ENCODE data around the gene HEXA.
"Not testable (repeated sequence)": the region's sequence is repeated elsewhere in the genome, so short reads cannot be mapped to it uniquely, and the experiment has no call there.

HEXA gene

DNA sequence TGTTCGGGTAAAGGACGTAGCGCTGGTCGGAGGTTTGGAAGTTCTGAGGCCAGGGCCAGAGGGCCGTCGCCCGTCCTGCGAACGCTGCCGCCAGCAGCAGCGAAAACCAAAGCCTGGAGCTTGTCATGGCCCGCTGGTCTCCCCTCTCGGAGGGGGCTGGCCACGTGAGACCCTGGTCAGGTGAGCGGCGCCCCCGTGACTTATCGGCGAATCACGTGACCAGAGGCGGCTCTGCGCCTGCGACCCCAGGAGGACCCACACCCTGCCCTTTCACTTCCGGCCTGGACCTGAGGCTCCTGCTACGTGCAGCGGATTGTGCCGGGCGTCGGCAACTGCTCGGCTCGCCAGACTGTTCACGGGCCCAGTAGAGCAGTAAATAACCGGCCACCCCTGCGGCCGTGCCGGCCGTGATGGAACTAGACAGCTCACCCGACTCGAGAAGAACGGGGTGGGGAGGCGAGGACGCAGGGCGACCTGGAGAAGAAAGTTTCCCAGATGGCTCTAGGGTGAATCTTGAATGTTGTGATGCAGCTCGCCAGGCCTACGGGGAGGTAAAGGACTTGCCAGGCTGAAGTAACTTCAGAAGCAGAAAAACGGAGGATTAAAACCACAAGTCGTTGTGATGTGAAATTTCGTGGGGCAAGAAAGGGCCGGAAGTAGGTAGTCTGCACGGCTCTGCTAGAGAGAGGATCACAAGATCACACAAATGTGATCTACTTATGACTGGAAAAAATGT lies at the start of gene HEXA:
Gene HEXA, minus strand, starts transcription at position 169 of the 736 bp plus-strand sequence. Its CDS starts 42 bp downstream, at position 127.
- peak within 1 kb of the TSS; percentile 97 for H3K4me3 ChIP-seq (ENCODE audit: low read depth, low read length)
- DNase-seq (ENCODE audit: low read depth) = peak; percentile 94

DNA sequence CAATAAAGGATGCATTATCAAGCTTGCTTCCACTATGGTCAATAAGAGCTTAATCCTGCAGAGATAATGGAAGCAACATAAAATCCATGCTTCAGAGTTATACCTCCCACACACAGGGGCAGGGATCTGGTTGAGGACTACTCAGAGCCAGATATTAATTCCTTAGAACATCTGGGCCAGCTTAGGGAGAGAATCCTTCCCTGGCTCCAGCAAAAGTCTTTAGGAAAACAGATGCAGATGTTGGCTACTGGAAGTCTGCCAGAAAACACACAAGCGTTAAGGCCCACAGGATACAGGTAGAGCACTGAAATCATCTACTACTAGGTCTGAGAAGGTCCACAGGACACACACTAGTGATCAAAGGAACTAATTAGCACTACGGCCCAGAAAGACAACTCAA lies 47.4 kb upstream of the HEXA start:
- no peak overlapping the region for H3K4me3 ChIP-seq (ENCODE audit: low read depth, low read length)
- no peak for DNase-seq (ENCODE audit: low read depth)

GRCh38 chr15:72421484-72421883 lies 45.7 kb upstream of the HEXA start:
- DNase-seq (ENCODE audit: low read depth) = peak; percentile 0
- H3K4me3 ChIP-seq (ENCODE audit: low read depth, low read length) = no peak overlapping the region

- no peak overlapping the region for H3K4me3 ChIP-seq (ENCODE audit: low read depth, low read length)
These were observed 44.8 kb upstream of the HEXA start for GRCh38 chr15:72420576-72420975.

GRCh38 chr15:72419768-72420167 lies 44.0 kb upstream of the HEXA start:
- not testable (repeated sequence) for DNase-seq (ENCODE audit: low read depth)

More at GRCh38 chr15:72420576-72420975, 44.8 kb upstream of the HEXA start:
- DNase-seq (ENCODE audit: low read depth) = no peak

DNA sequence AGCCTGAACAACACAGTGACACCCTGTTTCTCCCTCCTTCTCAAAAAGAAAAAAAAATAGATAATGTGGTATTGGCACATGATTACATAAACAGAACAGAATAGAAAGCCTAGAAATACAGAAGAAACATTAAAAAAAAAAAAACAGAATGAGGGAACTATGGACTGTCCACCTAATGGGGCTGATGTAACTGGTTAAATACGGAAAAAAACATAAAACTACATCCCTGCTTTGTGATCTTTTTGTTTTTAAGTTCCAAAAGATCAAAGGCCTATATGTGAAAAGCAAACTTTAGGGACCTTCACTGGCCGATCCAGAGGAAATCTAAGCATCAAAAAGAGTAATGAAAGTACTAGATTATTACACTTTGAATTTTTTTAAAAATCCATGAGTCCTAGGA lies 39.5 kb upstream of the HEXA start:
- no peak for DNase-seq (ENCODE audit: low read depth)
- H3K4me3 ChIP-seq (ENCODE audit: low read depth, low read length) = no peak overlapping the region

More at GRCh38 chr15:72419768-72420167, 44.0 kb upstream of the HEXA start:
- not testable (repeated sequence) for H3K4me3 ChIP-seq (ENCODE audit: low read depth, low read length)

GRCh38 chr15:72413337-72413736 lies 37.5 kb upstream of the HEXA start:
- H3K4me3 ChIP-seq (ENCODE audit: low read depth, low read length); DNase-seq (ENCODE audit: low read depth): not testable (repeated sequence)

DNA sequence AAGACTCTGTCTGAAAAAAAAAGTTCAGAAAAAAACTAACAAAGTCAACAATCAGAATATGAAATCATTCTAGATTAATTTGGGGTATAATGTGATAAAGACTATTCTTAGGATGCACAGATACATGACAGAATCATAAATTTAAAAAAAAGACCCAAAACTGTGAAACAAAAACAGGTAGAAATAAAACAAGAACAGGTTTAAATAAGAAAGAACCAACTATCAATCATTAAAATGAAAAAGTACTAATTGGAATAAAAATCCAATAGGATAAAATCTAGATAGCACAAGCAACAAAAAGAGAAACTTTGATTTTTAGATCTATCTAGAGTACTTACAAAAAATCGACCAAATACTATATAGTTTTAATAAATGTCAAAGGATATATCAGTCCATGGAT lies 35.7 kb upstream of the HEXA start:
- no peak for DNase-seq (ENCODE audit: low read depth)

GRCh38 chr15:72411111-72411510 lies 35.3 kb upstream of the HEXA start:
- no peak overlapping the region for H3K4me3 ChIP-seq (ENCODE audit: low read depth, low read length)
- no peak for DNase-seq (ENCODE audit: low read depth)

More for the DNA sequence above, 35.7 kb upstream of the HEXA start:
- H3K4me3 ChIP-seq (ENCODE audit: low read depth, low read length) = no peak overlapping the region

- H3K4me3 ChIP-seq (ENCODE audit: low read depth, low read length) = no peak overlapping the region
- DNase-seq (ENCODE audit: low read depth) = no peak
These were observed 31.1 kb upstream of the HEXA start for GRCh38 chr15:72406936-72407335.

DNA sequence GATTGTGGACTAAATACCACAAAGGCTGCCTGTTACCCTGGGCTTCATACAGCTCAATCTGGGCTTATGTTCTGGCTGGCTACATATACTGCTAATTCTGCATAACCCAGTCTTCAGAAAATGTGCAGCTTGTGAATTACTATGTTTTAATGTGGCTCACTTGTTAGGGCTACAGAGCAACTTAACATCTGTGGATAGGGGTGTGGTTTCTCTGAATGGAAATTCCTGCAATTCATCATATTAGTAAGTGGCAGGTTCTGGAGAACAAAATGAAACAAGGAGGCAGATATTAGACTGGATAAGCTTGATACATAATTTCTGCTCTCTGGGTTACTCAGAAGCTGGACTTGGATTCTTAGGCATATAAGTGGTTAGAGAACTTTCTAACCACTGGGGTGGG lies 29.0 kb upstream of the HEXA start:
- H3K4me3 ChIP-seq (ENCODE audit: low read depth, low read length) = no peak overlapping the region
- no peak for DNase-seq (ENCODE audit: low read depth)

GRCh38 chr15:72404356-72404755 lies 28.5 kb upstream of the HEXA start:
- H3K4me3 ChIP-seq (ENCODE audit: low read depth, low read length) = no peak overlapping the region
- no peak for DNase-seq (ENCODE audit: low read depth)

DNA sequence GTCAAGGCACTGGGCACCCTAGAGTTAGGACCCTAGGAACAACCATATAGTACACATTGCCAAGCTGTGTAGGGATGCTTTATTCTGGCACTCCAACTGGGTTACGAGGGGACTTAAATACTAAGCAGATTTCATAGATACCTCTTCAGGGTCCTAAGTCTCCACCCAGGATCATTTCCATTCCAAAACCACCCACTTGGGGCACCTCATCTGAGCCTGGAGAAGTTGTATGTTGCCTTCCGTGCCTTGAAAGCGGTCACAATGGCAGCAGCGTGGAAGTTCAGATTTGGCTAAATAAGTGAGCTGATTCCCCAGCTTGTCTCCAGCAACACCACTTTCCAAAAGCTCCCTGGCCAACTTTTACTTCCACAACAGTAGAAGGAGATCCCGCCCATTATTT lies 26.9 kb upstream of the HEXA start:
- no peak overlapping the region for H3K4me3 ChIP-seq (ENCODE audit: low read depth, low read length)
- DNase-seq (ENCODE audit: low read depth) = no peak

DNA sequence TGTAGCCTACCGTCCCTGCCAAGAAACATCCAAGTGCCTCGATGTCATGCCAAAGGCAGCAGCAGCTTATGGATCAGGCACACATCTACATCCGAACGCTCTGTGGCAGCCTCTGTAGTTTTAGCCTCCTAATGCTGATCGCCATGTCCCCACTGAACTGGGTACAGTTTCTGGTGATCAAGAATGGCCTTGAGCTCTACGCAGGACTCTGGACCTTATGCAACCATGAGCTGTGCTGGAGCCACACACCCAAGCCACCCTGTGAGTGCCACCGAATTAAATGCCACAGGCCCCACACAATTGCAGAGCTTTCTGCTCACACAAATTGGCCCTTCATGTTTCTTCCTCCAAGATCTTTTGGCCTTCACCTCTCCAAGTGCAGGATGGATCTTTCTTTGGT lies 22.8 kb upstream of the HEXA start:
- no peak for DNase-seq (ENCODE audit: low read depth)
- H3K4me3 ChIP-seq (ENCODE audit: low read depth, low read length) = no peak overlapping the region

- H3K4me3 ChIP-seq (ENCODE audit: low read depth, low read length) = no peak within 1 kb of the TSS
- no peak for DNase-seq (ENCODE audit: low read depth)
These were observed 22.2 kb upstream of the HEXA start, which contains the start of gene TMEM202 for GRCh38 chr15:72397796-72398588. Gene TMEM202 (plus strand): TSS chr15:72398305. CDS start chr15:72398327, 22 bp downstream.

DNA sequence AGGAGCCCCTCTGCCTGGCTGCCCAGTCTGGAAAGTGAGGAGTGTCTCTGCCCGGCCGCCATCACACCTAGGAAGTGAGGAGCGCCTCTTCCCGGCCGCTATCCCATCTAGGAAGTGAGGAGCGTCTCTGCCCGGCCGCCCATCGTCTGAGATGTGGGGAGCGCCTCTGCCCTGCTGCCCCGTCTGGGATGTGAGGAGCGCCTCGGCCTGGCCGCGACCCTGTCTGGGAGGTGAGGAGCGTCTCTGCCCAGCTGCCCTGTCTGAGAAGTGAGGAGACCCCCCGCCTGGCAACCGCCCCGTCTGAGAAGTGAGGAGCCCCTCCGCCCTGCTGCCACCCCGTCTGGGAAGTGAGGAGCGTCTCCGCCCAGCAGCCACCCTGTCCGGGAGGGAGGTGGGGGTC lies 20.5 kb upstream of the HEXA start:
- not testable (repeated sequence) for DNase-seq (ENCODE audit: low read depth); H3K4me3 ChIP-seq (ENCODE audit: low read depth, low read length)

- H3K4me3 ChIP-seq (ENCODE audit: low read depth, low read length) = no peak overlapping the region
- DNase-seq (ENCODE audit: low read depth) = no peak
These were observed 13.4 kb upstream of the HEXA start for GRCh38 chr15:72389231-72389630.

GRCh38 chr15:72387741-72388140 lies 11.9 kb upstream of the HEXA start:
- no peak for DNase-seq (ENCODE audit: low read depth)
- no peak overlapping the region for H3K4me3 ChIP-seq (ENCODE audit: low read depth, low read length)

- DNase-seq (ENCODE audit: low read depth) = no peak
- H3K4me3 ChIP-seq (ENCODE audit: low read depth, low read length) = no peak overlapping the region
These were observed 6.3 kb upstream of the HEXA start for GRCh38 chr15:72382146-72382545.

GRCh38 chr15:72380743-72381142 lies 4.9 kb upstream of the HEXA start:
- H3K4me3 ChIP-seq (ENCODE audit: low read depth, low read length) = no peak overlapping the region
- no peak for DNase-seq (ENCODE audit: low read depth)

All from skeletal muscle cell (primary cell).